Measurements from ENCODE around the gene ARAP2. TPM values are rescaled to one million over a fixed set of nuclear protein-coding genes. Genes with fewer than 3 reads are reported as not detected.

ARAP2 gene
- total RNA-seq, 1 experiment from 2014 or later, result 6.9 TPM

- no peak for DNase-seq (ENCODE audit: extremely low read depth, low read depth)
Measured at GRCh38 chr4:36056136-36056535, 188.2 kb downstream of the ARAP2 start.

- DNase-seq (ENCODE audit: extremely low read depth, low read depth), result no peak
Measured at GRCh38 chr4:36054694-36055422, 189.5 kb downstream of the ARAP2 start.

GRCh38 chr4:36053930-36054329 is 190.4 kb downstream of the ARAP2 start:
- DNase-seq (ENCODE audit: extremely low read depth, low read depth), result no peak

- no peak for DNase-seq (ENCODE audit: extremely low read depth, low read depth)
Measured at GRCh38 chr4:36051634-36052033, 192.7 kb downstream of the ARAP2 start.

- no peak for DNase-seq (ENCODE audit: extremely low read depth, low read depth)
Measured at GRCh38 chr4:36046026-36046425, 198.3 kb downstream of the ARAP2 start.

GRCh38 chr4:36043901-36044300 is 200.4 kb downstream of the ARAP2 start:
- DNase-seq (ENCODE audit: extremely low read depth, low read depth), result no peak

GRCh38 chr4:36043241-36043640 is 201.1 kb downstream of the ARAP2 start:
- no peak for DNase-seq (ENCODE audit: extremely low read depth, low read depth)

- no peak for DNase-seq (ENCODE audit: extremely low read depth, low read depth)
Measured at GRCh38 chr4:36042122-36042970, 202.0 kb downstream of the ARAP2 start.

- DNase-seq (ENCODE audit: extremely low read depth, low read depth), result no peak
Measured at GRCh38 chr4:36041340-36041739, 203.0 kb downstream of the ARAP2 start.

GRCh38 chr4:36039026-36039425 is 205.3 kb downstream of the ARAP2 start:
- DNase-seq (ENCODE audit: extremely low read depth, low read depth), result no peak

GRCh38 chr4:36038491-36038890 is 205.8 kb downstream of the ARAP2 start:
- no peak for DNase-seq (ENCODE audit: extremely low read depth, low read depth)

GRCh38 chr4:36037127-36037526 is 207.2 kb downstream of the ARAP2 start:
- no peak for DNase-seq (ENCODE audit: extremely low read depth, low read depth)

GRCh38 chr4:36029951-36030350 is 214.4 kb downstream of the ARAP2 start:
- DNase-seq (ENCODE audit: extremely low read depth, low read depth), result no peak

GRCh38 chr4:36027203-36027602 is 217.1 kb downstream of the ARAP2 start:
- DNase-seq (ENCODE audit: extremely low read depth, low read depth), result no peak

GRCh38 chr4:36026348-36026880 is 217.9 kb downstream of the ARAP2 start:
- no peak for DNase-seq (ENCODE audit: extremely low read depth, low read depth)

GRCh38 chr4:36024901-36025660 is 219.2 kb downstream of the ARAP2 start:
- no peak for DNase-seq (ENCODE audit: extremely low read depth, low read depth)

GRCh38 chr4:36020351-36020750 is 224.0 kb downstream of the ARAP2 start:
- no peak for DNase-seq (ENCODE audit: extremely low read depth, low read depth)

All from NCI-H460 (cell line).